Epithelial cell of esophagus (primary cell): Measurements from ENCODE around the gene CD93.

ENCODE experiments used
- DNase-seq: peaks from one replicate; pipeline ENCODE4 v3.0.0; 2010; ENCODE audit warnings: low read depth
- H3K4me3 ChIP-seq: 2 replicates; pipeline ENCODE4 v1.5.1; 2011; ENCODE audit warnings: mild to moderate bottlenecking, low read length, control low read depth
- TF ChIP-seq, protein P1 (sequence below): IDR thresholded peaks from 2 replicates; pipeline ENCODE4 v1.5.1; 2011; ENCODE audit warnings: low read depth, mild to moderate bottlenecking, low read length, control low read depth, inconsistent platforms; ENCODE audit not compliant: insufficient read depth; ENCODE audit errors: missing control alignments

Gene CD93

DNA sequence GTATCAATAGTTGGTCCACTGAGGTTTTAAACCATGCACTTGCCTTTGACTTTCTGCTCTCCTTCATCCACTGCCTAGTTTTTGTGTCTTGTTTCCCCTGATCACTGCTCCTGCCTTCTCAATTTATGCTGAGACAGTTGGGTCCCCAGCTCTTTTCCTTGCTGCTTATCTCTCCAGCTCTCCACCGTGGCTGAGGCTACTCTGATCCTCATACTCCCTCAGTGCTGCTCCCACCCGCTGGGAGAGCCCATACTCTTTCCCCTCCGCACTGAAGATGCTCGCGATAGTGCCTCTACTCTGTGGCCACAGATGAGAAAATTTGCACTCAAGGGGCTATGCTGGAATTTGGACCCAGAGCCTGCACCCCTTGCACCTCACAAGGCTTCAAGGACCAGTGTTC, 33.2 kb downstream of the CD93 start:
- H3K4me3 ChIP-seq: no peak overlapping the region
- DNase-seq: no peak
- TF ChIP-seq, protein P1, sequence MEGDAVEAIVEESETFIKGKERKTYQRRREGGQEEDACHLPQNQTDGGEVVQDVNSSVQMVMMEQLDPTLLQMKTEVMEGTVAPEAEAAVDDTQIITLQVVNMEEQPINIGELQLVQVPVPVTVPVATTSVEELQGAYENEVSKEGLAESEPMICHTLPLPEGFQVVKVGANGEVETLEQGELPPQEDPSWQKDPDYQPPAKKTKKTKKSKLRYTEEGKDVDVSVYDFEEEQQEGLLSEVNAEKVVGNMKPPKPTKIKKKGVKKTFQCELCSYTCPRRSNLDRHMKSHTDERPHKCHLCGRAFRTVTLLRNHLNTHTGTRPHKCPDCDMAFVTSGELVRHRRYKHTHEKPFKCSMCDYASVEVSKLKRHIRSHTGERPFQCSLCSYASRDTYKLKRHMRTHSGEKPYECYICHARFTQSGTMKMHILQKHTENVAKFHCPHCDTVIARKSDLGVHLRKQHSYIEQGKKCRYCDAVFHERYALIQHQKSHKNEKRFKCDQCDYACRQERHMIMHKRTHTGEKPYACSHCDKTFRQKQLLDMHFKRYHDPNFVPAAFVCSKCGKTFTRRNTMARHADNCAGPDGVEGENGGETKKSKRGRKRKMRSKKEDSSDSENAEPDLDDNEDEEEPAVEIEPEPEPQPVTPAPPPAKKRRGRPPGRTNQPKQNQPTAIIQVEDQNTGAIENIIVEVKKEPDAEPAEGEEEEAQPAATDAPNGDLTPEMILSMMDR: no peak

DNA sequence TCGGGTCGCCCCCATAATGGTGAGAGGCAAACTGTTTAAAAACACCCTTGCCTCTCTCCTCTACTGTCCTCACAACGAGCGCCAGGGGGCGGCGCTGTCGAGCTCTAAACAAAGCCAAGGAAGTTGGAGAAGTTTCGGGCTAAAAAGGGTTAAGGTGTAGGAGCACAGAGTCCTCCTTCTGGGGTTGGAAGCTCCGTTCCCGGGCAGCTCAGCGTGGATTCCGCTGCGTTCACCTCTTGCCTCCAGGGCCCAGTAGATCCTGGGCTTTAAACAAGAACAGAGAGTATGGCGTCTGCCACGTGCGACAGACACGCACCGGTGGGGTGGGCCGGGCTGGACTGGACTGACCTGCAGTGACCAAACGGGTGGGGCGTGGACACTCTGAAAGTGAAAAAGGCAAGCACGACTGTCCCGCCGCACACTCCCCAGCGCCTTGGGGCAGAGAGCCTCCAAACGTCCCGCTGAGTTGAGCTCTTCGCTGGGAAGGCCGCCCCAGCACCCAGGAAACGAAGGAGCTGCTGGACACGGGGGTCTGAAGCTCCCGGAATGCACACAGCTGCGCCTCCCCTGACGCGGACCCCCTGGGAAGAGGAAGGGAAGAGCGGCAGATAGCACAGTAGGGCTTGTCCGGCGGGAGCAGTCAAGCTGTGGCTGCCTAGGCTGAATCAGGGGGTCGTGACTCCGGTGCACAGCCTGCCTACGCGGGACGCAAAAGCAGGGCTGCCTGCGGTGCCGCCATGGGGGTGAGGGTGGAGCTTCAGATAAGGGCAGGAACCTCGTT, 35.1 kb downstream of the CD93 start:
- TF ChIP-seq, protein P1: peak; percentile 88
- DNase-seq: peak; percentile 93
- peak overlapping the region; percentile 56 for H3K4me3 ChIP-seq

DNA sequence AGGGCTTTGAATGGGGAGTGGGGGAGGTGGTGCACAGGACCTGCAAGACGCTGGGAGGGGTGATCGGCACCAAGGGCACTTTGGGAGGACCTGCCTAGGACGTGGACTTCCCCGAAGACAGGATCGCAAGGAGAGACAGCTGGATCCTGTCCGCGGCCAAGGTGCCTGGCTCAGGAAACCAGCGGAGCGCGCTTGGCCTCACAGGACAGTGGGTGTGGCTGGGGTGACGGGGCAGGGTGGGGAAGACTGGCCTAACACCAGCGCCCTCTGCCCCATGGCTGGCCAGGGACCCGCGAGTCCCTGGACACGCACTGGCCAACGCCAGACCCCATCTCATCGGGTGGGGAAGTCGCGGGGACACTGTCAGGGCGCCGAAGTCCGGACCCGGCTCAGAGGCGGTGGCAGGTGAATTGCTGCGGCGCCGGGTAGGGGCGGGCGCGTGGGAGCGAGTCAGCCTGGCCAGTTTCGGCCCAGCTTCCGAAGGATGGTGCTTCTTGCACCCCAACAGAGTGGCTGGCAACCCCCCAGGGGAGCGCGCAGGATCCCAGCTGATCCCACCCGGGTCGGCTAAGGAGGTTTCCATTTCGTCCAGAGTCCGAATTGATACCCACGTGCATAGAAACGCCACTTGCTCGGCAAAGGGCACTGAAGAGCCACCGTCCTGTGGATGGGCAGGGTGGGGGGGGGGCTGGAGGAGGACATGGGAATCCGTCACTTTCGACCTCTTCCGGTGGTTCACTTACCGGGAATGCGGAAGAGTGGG, 35.9 kb downstream of the CD93 start:
- TF ChIP-seq, protein P1: no peak
- DNase-seq: peak; percentile 69
- peak overlapping the region; percentile 56 for H3K4me3 ChIP-seq

DNA sequence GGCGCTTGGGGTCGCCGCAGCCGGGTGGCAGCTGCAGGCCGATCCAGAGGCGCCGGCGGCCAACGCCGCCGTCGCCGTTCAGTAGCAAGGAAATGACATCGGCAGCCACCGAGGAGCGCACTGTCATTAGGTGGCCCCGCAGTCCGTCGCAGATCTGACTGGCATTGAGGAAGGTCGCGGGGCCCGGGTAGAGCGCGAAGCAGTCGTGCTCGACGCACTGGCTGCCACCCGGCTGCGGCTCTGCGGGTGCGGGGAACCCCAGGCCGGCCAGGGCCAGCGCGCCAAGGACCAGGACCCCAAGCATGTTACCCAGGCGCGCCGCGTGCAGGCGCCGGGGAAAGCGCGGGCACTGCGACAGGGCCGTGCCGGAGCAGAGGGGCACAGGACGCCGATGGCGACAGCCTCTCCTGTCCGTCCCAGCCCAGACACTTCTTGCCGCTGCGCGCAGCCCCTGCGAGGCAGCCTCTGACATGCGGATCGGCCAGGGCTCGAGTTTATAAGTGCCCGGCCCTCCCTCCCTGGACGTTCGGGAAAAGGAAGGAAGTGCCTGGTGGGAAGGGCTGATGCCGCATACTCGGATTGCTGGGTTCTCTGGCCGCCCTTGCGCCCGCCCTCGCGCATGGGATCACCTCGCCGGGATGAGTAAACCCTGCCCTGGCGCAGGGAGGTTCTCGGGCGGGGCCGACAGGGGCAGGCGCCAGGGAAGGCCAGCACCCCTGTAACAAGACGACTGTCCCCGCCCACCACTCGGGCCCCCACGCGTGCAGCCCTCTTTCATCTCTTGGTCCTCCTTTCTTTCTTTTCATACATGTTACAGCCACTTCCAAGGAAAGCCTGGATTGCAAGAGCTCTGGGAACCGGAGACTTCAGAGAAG, 36.7 kb downstream of the CD93 start, which contains the start of gene THBD:
Gene THBD (minus strand): TSS at position 472 of the 875 bp plus-strand sequence. CDS start 168 bp downstream, at position 304.
- peak within 1 kb of the TSS; percentile 56 for H3K4me3 ChIP-seq
- TF ChIP-seq, protein P1: no peak
- peak; percentile 91 for DNase-seq

DNA sequence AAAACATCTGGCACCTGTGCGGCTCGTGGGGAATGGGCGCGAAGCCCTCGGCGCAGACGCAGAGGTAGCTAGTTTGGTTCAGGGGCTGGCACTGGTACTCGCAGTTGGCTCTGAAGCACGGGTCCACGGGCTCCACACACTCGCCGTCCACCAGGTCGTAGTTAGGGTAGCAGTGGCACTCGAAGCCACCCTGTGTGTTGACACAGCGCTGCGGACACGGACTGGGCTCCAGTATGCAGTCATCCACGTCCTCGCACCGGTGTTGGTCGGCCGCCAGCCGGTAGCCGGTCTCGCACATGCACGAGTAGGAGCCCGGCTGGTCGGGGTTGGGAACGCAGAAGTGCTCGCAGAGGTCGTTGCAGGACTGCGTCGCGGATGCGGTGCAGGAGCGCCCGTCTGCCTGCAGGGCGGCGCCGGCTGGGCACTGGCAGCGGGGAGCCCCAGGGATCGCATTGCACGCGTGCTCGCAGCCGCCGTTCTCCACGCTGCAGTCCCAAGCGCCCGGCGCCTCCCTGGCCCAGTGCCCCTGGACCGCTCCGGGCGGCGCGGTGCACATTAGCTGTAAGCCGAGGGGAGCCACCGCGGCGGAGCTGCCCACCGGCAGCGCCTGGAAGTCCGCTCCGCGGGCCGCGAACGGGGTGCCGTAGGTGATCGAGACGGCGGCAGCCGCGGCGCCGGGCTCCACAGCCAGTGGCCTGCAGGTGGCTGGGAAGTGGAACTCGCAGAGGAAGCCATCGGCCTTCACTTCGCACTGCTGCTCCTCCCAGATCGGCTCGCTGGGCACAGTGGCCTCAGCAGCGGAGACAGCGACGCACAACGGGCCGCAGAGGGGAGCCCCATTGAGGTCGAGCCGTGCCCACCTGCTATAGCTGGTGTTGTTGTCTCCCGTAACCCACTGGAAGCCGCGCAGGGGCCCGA, 37.6 kb downstream of the CD93 start:
- TF ChIP-seq, protein P1: peak; percentile 38
- DNase-seq: peak; percentile 75
- H3K4me3 ChIP-seq: peak overlapping the region; percentile 56
